Measurements from ENCODE around the gene STK39. TPM values are rescaled to one million over a fixed set of nuclear protein-coding genes. Genes with fewer than 3 reads are reported as not detected.
A peak's percentile ranks its signal among the peaks of the same experiment; 100 is the strongest.

STK39 gene
- total RNA-seq, 2 experiments from 2014 or later: 43.1 TPM

- no peak overlapping the region for H3K4me3 Mint-ChIP-seq
- CTCF ChIA-PET: interaction anchor here (0.6 to 1.4 kb wide), 4 partner anchors 33 to 292 kb away, joined by 3 to 5 read pairs (median 4); no protein-coding TSS in a partner anchor
- H3K27ac Mint-ChIP-seq: no peak overlapping the region
- no peaks in the 10 kb centered on the region for H3K27me3 Mint-ChIP-seq (ENCODE audit: low read depth)
- no peaks in the 10 kb centered on the region for H3K9me3 Mint-ChIP-seq
- no peak for DNase-seq
- intact Hi-C loops (cut with micrococcal nuclease): no loop called here
- peaks cover 15% of the 10 kb centered on the region for H3K36me3 Mint-ChIP-seq (ENCODE audit: low read depth)
- H3K4me1 Mint-ChIP-seq (ENCODE audit: low read depth): peaks cover 22% of the 10 kb centered on the region
Observed at GRCh38 chr2:168159754-168160585, 87.4 kb downstream of the STK39 start.

GRCh38 chr2:168158586-168158985 is 88.8 kb downstream of the STK39 start:
- Mint-ChIP-seq H3K36me3 (ENCODE audit: low read depth) (peaks cover 10% of the 10 kb centered on the region), H3K4me3 (no peak overlapping the region), H3K27me3 (ENCODE audit: low read depth) (no peaks in the 10 kb centered on the region), H3K27ac (no peak overlapping the region), H3K4me1 (ENCODE audit: low read depth) (peaks cover 18% of the 10 kb centered on the region), H3K9me3 (no peaks in the 10 kb centered on the region)
- intact Hi-C loops (cut with micrococcal nuclease): no loop called here
- DNase-seq: no peak
- CTCF ChIA-PET: interaction anchor here (1.1 kb wide), 1 partner anchor 40 kb away, joined by 4 read pairs; no protein-coding TSS in a partner anchor

DNA sequence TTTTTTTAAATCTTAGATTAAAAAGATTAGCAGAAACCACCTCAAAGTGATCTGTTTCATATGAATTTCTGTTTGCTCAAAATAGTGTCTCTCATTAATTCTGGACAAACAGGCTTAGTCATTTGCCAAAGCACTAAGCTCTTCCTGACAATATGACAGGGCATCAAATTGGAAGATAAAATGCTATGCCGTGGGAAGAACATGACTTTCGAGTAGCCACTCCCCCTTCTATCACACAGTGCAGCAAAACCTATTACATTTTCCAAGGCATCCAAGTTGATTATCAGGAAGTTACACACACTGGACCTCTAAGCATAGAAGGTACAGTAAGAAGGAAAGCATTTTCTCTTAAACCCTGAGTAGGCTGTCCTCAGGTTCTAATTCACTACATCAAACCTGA is 89.5 kb downstream of the STK39 start:
- Mint-ChIP-seq H3K27ac (no peak overlapping the region), H3K27me3 (ENCODE audit: low read depth) (no peaks in the 10 kb centered on the region), H3K9me3 (no peaks in the 10 kb centered on the region), H3K4me3 (no peak overlapping the region), H3K4me1 (ENCODE audit: low read depth) (peaks cover 13% of the 10 kb centered on the region), H3K36me3 (ENCODE audit: low read depth) (peaks cover 4% of the 10 kb centered on the region)
- intact Hi-C loops (cut with micrococcal nuclease): no loop called here
- no peak for DNase-seq
- CTCF ChIA-PET: interaction anchor here (0.6 to 1.1 kb wide), 4 partner anchors 40 to 457 kb away, joined by 3 to 4 read pairs (median 4); no protein-coding TSS in a partner anchor

DNA sequence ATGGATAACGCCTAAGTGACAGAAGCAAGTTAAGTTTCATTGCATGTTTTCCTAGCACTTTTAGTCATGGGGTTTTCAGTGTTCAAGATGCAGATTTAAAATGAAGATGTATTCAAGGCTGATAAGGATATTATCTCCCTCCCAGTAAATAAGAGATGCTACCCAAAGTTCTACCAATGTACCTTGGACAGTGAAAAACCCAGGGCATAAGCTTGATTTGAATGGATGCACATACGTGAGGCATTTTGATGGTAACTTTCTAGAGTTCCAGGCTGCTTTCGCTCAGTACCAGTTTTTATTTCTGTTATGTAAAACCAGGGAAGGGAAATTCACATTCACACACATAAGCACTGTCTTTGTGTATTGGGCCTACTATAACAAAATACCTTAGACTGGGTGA is 90.3 kb downstream of the STK39 start:
- CTCF ChIA-PET: interaction anchor here (1.2 to 2.0 kb wide), 3 partner anchors 19 to 180 kb away, joined by 4 to 6 read pairs (median 4); no protein-coding TSS in a partner anchor
- H3K27ac Mint-ChIP-seq: no peak overlapping the region
- DNase-seq: no peak
- H3K9me3 Mint-ChIP-seq: no peaks in the 10 kb centered on the region
- H3K4me1 Mint-ChIP-seq (ENCODE audit: low read depth): peaks cover 13% of the 10 kb centered on the region
- H3K4me3 Mint-ChIP-seq: no peak overlapping the region
- H3K36me3 Mint-ChIP-seq (ENCODE audit: low read depth): peaks cover 6% of the 10 kb centered on the region
- intact Hi-C loops (cut with micrococcal nuclease): no loop called here
- no peaks in the 10 kb centered on the region for H3K27me3 Mint-ChIP-seq (ENCODE audit: low read depth)

- peak; percentile 45 for DNase-seq
- H3K36me3 Mint-ChIP-seq (ENCODE audit: low read depth): peaks cover 9% of the 10 kb centered on the region
- peak overlapping the region; percentile 64 for H3K27ac Mint-ChIP-seq
Observed at GRCh38 chr2:168156661-168157060, 90.7 kb downstream of the STK39 start.

GRCh38 chr2:168155680-168156079 is 91.7 kb downstream of the STK39 start:
- no peaks in the 10 kb centered on the region for H3K9me3 Mint-ChIP-seq
- peaks cover 13% of the 10 kb centered on the region for H3K36me3 Mint-ChIP-seq (ENCODE audit: low read depth)
- CTCF ChIA-PET: interaction anchor here (0.6 to 2.0 kb wide), 4 partner anchors 20 to 322 kb away, joined by 3 to 6 read pairs (median 4); no protein-coding TSS in a partner anchor
- DNase-seq: no peak
- H3K27ac Mint-ChIP-seq: no peak overlapping the region
- H3K27me3 Mint-ChIP-seq (ENCODE audit: low read depth): no peaks in the 10 kb centered on the region
- H3K4me3 Mint-ChIP-seq: no peak overlapping the region
- peaks cover 13% of the 10 kb centered on the region for H3K4me1 Mint-ChIP-seq (ENCODE audit: low read depth)
- intact Hi-C loops (cut with micrococcal nuclease): no loop called here

More at GRCh38 chr2:168156661-168157060, 90.7 kb downstream of the STK39 start:
- H3K4me1 Mint-ChIP-seq (ENCODE audit: low read depth): peaks cover 13% of the 10 kb centered on the region
- H3K4me3 Mint-ChIP-seq: no peak overlapping the region
- CTCF ChIA-PET: interaction anchor here (1.2 to 2.0 kb wide), 3 partner anchors 19 to 180 kb away, joined by 4 to 6 read pairs (median 4); no protein-coding TSS in a partner anchor
- H3K27me3 Mint-ChIP-seq (ENCODE audit: low read depth): no peaks in the 10 kb centered on the region
- intact Hi-C loops (cut with micrococcal nuclease): no loop called here
- H3K9me3 Mint-ChIP-seq: no peaks in the 10 kb centered on the region

GRCh38 chr2:168155046-168155445 is 92.3 kb downstream of the STK39 start:
- Mint-ChIP-seq H3K27ac (no peak overlapping the region), H3K36me3 (ENCODE audit: low read depth) (peaks cover 14% of the 10 kb centered on the region)
- CTCF ChIA-PET: interaction anchor here (1.0 to 1.9 kb wide), 2 partner anchors 21 to 26 kb away, joined by 3 to 6 read pairs; no protein-coding TSS in a partner anchor

DNA sequence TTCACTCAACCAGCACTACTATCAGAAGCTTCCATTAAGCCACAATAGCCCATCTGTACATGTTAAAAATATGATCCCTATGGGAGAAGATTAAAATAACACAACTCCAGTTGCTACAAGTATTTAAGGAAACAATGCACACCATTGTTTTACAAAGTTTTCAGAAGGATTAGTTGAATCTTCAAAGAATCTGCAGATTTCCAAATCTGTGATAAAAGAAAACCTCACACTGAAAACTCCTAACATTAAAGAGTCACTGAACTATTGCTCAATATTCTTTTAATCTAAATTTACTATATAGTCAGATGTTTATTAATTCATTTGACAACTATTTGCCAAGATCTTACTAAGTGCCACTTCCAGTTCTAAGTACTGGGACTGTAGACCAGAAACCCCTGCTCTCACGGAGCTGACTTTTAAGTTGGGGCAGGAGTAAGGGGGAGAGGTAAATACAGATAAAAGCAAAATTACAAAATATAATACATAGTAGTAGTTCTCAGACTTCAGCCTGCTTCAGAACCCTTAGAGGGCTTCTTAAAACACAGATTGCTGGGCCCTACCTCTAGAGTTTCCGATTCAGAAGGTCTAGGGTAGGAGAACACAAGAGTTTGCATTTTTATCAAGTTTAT is 94.4 kb downstream of the STK39 start:
- Mint-ChIP-seq H3K36me3 (ENCODE audit: low read depth) (peaks cover 14% of the 10 kb centered on the region), H3K27me3 (ENCODE audit: low read depth) (no peaks in the 10 kb centered on the region), H3K9me3 (no peaks in the 10 kb centered on the region), H3K4me1 (ENCODE audit: low read depth) (peaks cover 13% of the 10 kb centered on the region), H3K27ac (no peak overlapping the region), H3K4me3 (no peak overlapping the region)
- CTCF ChIA-PET: no interaction called here
- DNase-seq: no peak
- intact Hi-C loops (cut with micrococcal nuclease): no loop called here

More at GRCh38 chr2:168155046-168155445, 92.3 kb downstream of the STK39 start:
- DNase-seq: no peak
- Mint-ChIP-seq H3K9me3 (no peaks in the 10 kb centered on the region), H3K27me3 (ENCODE audit: low read depth) (no peaks in the 10 kb centered on the region), H3K4me1 (ENCODE audit: low read depth) (peaks cover 13% of the 10 kb centered on the region), H3K4me3 (no peak overlapping the region)
- intact Hi-C loops (cut with micrococcal nuclease): no loop called here

- no peak overlapping the region for H3K27ac Mint-ChIP-seq
- CTCF ChIA-PET: no interaction called here
- no peaks in the 10 kb centered on the region for H3K9me3 Mint-ChIP-seq
- H3K4me1 Mint-ChIP-seq (ENCODE audit: low read depth): peaks cover 3% of the 10 kb centered on the region
- no peak overlapping the region for H3K4me3 Mint-ChIP-seq
- no peaks in the 10 kb centered on the region for H3K27me3 Mint-ChIP-seq (ENCODE audit: low read depth)
- no peak for DNase-seq
- H3K36me3 Mint-ChIP-seq (ENCODE audit: low read depth): peaks cover 14% of the 10 kb centered on the region
- intact Hi-C loops (cut with micrococcal nuclease): no loop called here
Observed at GRCh38 chr2:168149986-168150385, 97.4 kb downstream of the STK39 start.

DNA sequence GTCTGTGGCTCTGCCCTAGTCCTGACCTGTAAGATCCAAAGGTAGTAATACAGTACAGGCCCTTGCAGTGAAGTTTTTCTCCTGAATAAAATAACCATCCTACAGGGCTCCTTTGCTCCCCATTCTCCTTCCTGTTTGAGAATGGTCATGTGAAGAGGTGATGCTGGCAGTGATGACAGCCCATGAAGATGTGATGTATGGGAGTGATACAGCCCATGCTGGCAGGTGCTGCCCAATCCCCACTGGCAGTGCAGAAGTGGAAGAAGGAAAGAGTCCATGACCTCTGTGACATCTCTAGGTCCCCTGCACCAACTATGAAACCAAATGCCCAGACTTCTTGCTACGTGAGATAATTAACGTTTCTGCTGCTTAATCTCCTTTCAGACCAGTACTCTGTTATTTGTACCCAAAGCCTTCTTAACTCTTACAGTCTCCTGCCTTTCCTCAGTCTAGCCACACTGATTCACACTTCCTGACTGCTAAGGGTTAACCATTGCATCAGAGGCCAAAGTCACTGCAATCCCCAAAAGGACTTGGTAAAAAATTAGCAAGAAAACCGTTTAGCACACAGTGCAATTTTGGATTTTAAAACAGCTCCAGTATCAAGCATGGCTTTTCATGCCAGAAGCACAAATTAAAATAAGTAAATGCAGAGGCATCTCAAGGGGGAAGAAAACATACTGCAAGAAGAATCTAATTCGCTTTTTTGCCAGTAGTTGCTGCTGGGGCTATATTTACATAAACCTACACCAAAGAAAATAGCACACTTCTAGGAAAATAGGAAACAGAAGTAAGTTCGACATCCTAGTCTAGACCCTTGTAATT is 98.0 kb downstream of the STK39 start:
- Mint-ChIP-seq H3K9me3 (no peaks in the 10 kb centered on the region), H3K36me3 (ENCODE audit: low read depth) (peaks cover 14% of the 10 kb centered on the region), H3K4me3 (no peak overlapping the region), H3K27ac (no peak overlapping the region), H3K27me3 (ENCODE audit: low read depth) (no peaks in the 10 kb centered on the region), H3K4me1 (ENCODE audit: low read depth) (peaks cover 3% of the 10 kb centered on the region)
- intact Hi-C loops (cut with micrococcal nuclease): no loop called here
- no peak for DNase-seq
- CTCF ChIA-PET: no interaction called here

- no peak for DNase-seq
- H3K36me3 Mint-ChIP-seq (ENCODE audit: low read depth): peaks cover 14% of the 10 kb centered on the region
- H3K4me1 Mint-ChIP-seq (ENCODE audit: low read depth): peaks cover 3% of the 10 kb centered on the region
- no peaks in the 10 kb centered on the region for H3K27me3 Mint-ChIP-seq (ENCODE audit: low read depth)
- H3K4me3 Mint-ChIP-seq: no peak overlapping the region
- H3K9me3 Mint-ChIP-seq: no peaks in the 10 kb centered on the region
- CTCF ChIA-PET: interaction anchor here (0.8 kb wide), 1 partner anchor 10 kb away, joined by 4 read pairs; no protein-coding TSS in a partner anchor
- intact Hi-C loops (cut with micrococcal nuclease): no loop called here
- H3K27ac Mint-ChIP-seq: no peak overlapping the region
Observed at GRCh38 chr2:168147830-168148794, 99.3 kb downstream of the STK39 start.

Measured in activated naive CD4-positive, alpha-beta T cell treated with anti-CD3 and anti-CD28 coated beads for 36 hours (primary cell).